Effector memory CD8-positive, alpha-beta T cell (primary cell): ENCODE measurements around the gene GPC6.

ENCODE experiments used
- ATAC-seq: fragments of 150-1000 bp; cut with Tn5 transposase; replicated peaks from 2 replicates; pipeline ENCODE4 v1.10.0; 2021; ENCODE audit warnings: mild to moderate bottlenecking, moderate library complexity
- DNase-seq, 3 experiments: peaks; one replicate each; pipeline ENCODE4 v3.0.0; 2021
- H3K27ac Mint-ChIP-seq, 2 donors: one replicate each; pipeline ENCODE4 v1.8.0; 2022; ENCODE audit warnings: mild to moderate bottlenecking in 2 of 2, mixed read lengths in 2 of 2, moderate library complexity in 2 of 2
- H3K27me3 Mint-ChIP-seq, 2 donors: one replicate each; pipeline ENCODE4 v1.8.0; 2022; ENCODE audit warnings: mixed read lengths in 2 of 2
- H3K36me3 Mint-ChIP-seq: one replicate; pipeline ENCODE4 v1.8.0; 2022; ENCODE audit warnings: mild to moderate bottlenecking, moderate library complexity, mixed read lengths; ENCODE audit not compliant: insufficient read depth
- H3K4me1 Mint-ChIP-seq, 2 donors: one replicate each; pipeline ENCODE4 v1.8.0; 2022; ENCODE audit warnings: low read depth in 2 of 2, mixed read lengths in 2 of 2
- H3K4me3 Mint-ChIP-seq, 2 donors: one replicate each; pipeline ENCODE4 v1.8.0; 2022; ENCODE audit warnings: mild to moderate bottlenecking in 2 of 2, mixed read lengths in 2 of 2, moderate library complexity in 2 of 2
- H3K9me3 Mint-ChIP-seq, 2 donors: one replicate each; pipeline ENCODE4 v1.8.0; 2022; ENCODE audit warnings: mixed read lengths in 2 of 2

Gene GPC6

GRCh38 chr13:94093652-94094315, 867.2 kb downstream of the GPC6 start:
- H3K9me3 Mint-ChIP-seq = no peaks in the 10 kb centered on the region
- no peak overlapping the region for H3K4me3 Mint-ChIP-seq
- ATAC-seq (no peak), DNase-seq (no peak)
- peaks cover 0 to 7% of the 10 kb centered on the region in 2 donors for H3K27me3 Mint-ChIP-seq
- H3K36me3 Mint-ChIP-seq = no peaks in the 10 kb centered on the region
- peaks cover 0 to 1% of the 10 kb centered on the region in 2 donors for H3K4me1 Mint-ChIP-seq
- no peak overlapping the region for H3K27ac Mint-ChIP-seq

- Mint-ChIP-seq H3K4me3 (no peak overlapping the region), H3K27me3 (peaks cover 18 to 24% of the 10 kb centered on the region in 2 donors), H3K27ac (no peak overlapping the region), H3K36me3 (no peaks in the 10 kb centered on the region), H3K4me1 (no peaks in the 10 kb centered on the region), H3K9me3 (no peaks in the 10 kb centered on the region)
- ATAC-seq (no peak), DNase-seq (no peak)
These were observed 883.2 kb downstream of the GPC6 start for GRCh38 chr13:94109715-94110374.

- peaks cover 0 to 1% of the 10 kb centered on the region in 2 donors for H3K27me3 Mint-ChIP-seq
- no peak overlapping the region for H3K27ac Mint-ChIP-seq
- no peaks in the 10 kb centered on the region for H3K9me3 Mint-ChIP-seq
- H3K4me1 Mint-ChIP-seq = no peaks in the 10 kb centered on the region
- no peak overlapping the region for H3K4me3 Mint-ChIP-seq
- ATAC-seq (no peak), DNase-seq (no peak)
- H3K36me3 Mint-ChIP-seq = no peaks in the 10 kb centered on the region
These were observed 885.6 kb downstream of the GPC6 start for GRCh38 chr13:94112227-94112626.

- H3K36me3 Mint-ChIP-seq = no peaks in the 10 kb centered on the region
- no peak overlapping the region for H3K4me3 Mint-ChIP-seq
- ATAC-seq (no peak), DNase-seq (no peak)
- H3K4me1 Mint-ChIP-seq = no peaks in the 10 kb centered on the region
- H3K27me3 Mint-ChIP-seq = no peaks in the 10 kb centered on the region
- H3K9me3 Mint-ChIP-seq = no peaks in the 10 kb centered on the region
- H3K27ac Mint-ChIP-seq = no peak overlapping the region
These were observed 886.1 kb downstream of the GPC6 start for GRCh38 chr13:94112731-94113130.

- Mint-ChIP-seq H3K36me3 (no peaks in the 10 kb centered on the region), H3K4me1 (no peaks in the 10 kb centered on the region), H3K27me3 (no peaks in the 10 kb centered on the region), H3K4me3 (no peak overlapping the region), H3K27ac (no peak overlapping the region), H3K9me3 (no peaks in the 10 kb centered on the region)
- DNase-seq (no peak), ATAC-seq (no peak)
These were observed 886.6 kb downstream of the GPC6 start for GRCh38 chr13:94113245-94113644.

- H3K4me3 Mint-ChIP-seq = no peak overlapping the region
- peaks cover 0 to 3% of the 10 kb centered on the region in 2 donors for H3K27me3 Mint-ChIP-seq
- DNase-seq (no peak), ATAC-seq (no peak)
- no peaks in the 10 kb centered on the region for H3K36me3 Mint-ChIP-seq
- H3K4me1 Mint-ChIP-seq = no peaks in the 10 kb centered on the region
- H3K27ac Mint-ChIP-seq = no peak overlapping the region
- no peaks in the 10 kb centered on the region for H3K9me3 Mint-ChIP-seq
These were observed 887.6 kb downstream of the GPC6 start for GRCh38 chr13:94114166-94114565.

- DNase-seq (no peak), ATAC-seq (no peak)
- Mint-ChIP-seq H3K27ac (no peak overlapping the region), H3K9me3 (no peaks in the 10 kb centered on the region), H3K27me3 (peaks cover 0 to 8% of the 10 kb centered on the region in 2 donors), H3K4me1 (no peaks in the 10 kb centered on the region), H3K36me3 (no peaks in the 10 kb centered on the region), H3K4me3 (no peak overlapping the region)
These were observed 888.4 kb downstream of the GPC6 start for GRCh38 chr13:94115054-94115453.

- Mint-ChIP-seq H3K4me3 (no peak overlapping the region), H3K36me3 (no peaks in the 10 kb centered on the region), H3K4me1 (no peaks in the 10 kb centered on the region), H3K27me3 (peaks cover 13 to 15% of the 10 kb centered on the region in 2 donors), H3K27ac (no peak overlapping the region), H3K9me3 (no peaks in the 10 kb centered on the region)
- no peak for ATAC-seq
- DNase-seq = no peak
These were observed 892.8 kb downstream of the GPC6 start for GRCh38 chr13:94119360-94119936.

- DNase-seq = no peak
- Mint-ChIP-seq H3K27ac (no peak overlapping the region), H3K36me3 (no peaks in the 10 kb centered on the region), H3K9me3 (no peaks in the 10 kb centered on the region), H3K4me1 (no peaks in the 10 kb centered on the region), H3K27me3 (peaks cover 13 to 18% of the 10 kb centered on the region in 2 donors), H3K4me3 (no peak overlapping the region)
- ATAC-seq = no peak
These were observed 894.3 kb downstream of the GPC6 start for GRCh38 chr13:94120878-94121277.

GRCh38 chr13:94121686-94122085, 895.1 kb downstream of the GPC6 start:
- no peak overlapping the region for H3K27ac Mint-ChIP-seq
- ATAC-seq (no peak), DNase-seq (no peak)
- H3K36me3 Mint-ChIP-seq = no peaks in the 10 kb centered on the region
- peaks cover 13 to 18% of the 10 kb centered on the region in 2 donors for H3K27me3 Mint-ChIP-seq
- no peak overlapping the region for H3K4me3 Mint-ChIP-seq
- no peaks in the 10 kb centered on the region for H3K4me1 Mint-ChIP-seq
- H3K9me3 Mint-ChIP-seq = no peaks in the 10 kb centered on the region

- no peaks in the 10 kb centered on the region for H3K9me3 Mint-ChIP-seq
- H3K4me3 Mint-ChIP-seq = no peak overlapping the region
- H3K4me1 Mint-ChIP-seq = no peaks in the 10 kb centered on the region
- no peaks in the 10 kb centered on the region for H3K36me3 Mint-ChIP-seq
- ATAC-seq = no peak
- H3K27me3 Mint-ChIP-seq = peaks cover 13 to 18% of the 10 kb centered on the region in 2 donors
- no peak for DNase-seq
- H3K27ac Mint-ChIP-seq = no peak overlapping the region
These were observed 895.8 kb downstream of the GPC6 start for GRCh38 chr13:94122300-94122915.

GRCh38 chr13:94123557-94123956, 897.0 kb downstream of the GPC6 start:
- no peak for DNase-seq
- no peak for ATAC-seq
- Mint-ChIP-seq H3K27me3 (peaks cover 13 to 18% of the 10 kb centered on the region in 2 donors), H3K36me3 (no peaks in the 10 kb centered on the region), H3K4me3 (no peak overlapping the region), H3K9me3 (no peaks in the 10 kb centered on the region), H3K4me1 (no peaks in the 10 kb centered on the region), H3K27ac (no peak overlapping the region)

GRCh38 chr13:94128430-94128829, 901.8 kb downstream of the GPC6 start:
- Mint-ChIP-seq H3K27ac (no peak overlapping the region), H3K4me1 (no peaks in the 10 kb centered on the region), H3K4me3 (no peak overlapping the region), H3K27me3 (peaks cover 8 to 11% of the 10 kb centered on the region in 2 donors), H3K36me3 (no peaks in the 10 kb centered on the region), H3K9me3 (no peaks in the 10 kb centered on the region)
- DNase-seq = no peak
- ATAC-seq = no peak

- no peak for ATAC-seq
- H3K4me3 Mint-ChIP-seq = no peak overlapping the region
- no peak overlapping the region for H3K27ac Mint-ChIP-seq
- H3K9me3 Mint-ChIP-seq = no peaks in the 10 kb centered on the region
- no peak for DNase-seq
- H3K27me3 Mint-ChIP-seq = peaks cover 3 to 5% of the 10 kb centered on the region in 2 donors
- no peaks in the 10 kb centered on the region for H3K4me1 Mint-ChIP-seq
- no peaks in the 10 kb centered on the region for H3K36me3 Mint-ChIP-seq
These were observed 902.9 kb downstream of the GPC6 start for GRCh38 chr13:94129490-94129894.
